HEK293T (cell line): ENCODE results near the gene SH2D4B.

Experiments used
- BHLHE40 ChIP-seq: fragments of 450-650 bp; IDR thresholded peaks from 2 replicates; pipeline ENCODE4 v1.6.1; 2016; ENCODE audit warnings: mild to moderate bottlenecking, moderate library complexity, borderline replicate concordance
- CTBP1 ChIP-seq: fragments of 450-650 bp; IDR thresholded peaks from 2 replicates; pipeline ENCODE4 v1.6.1; 2016; ENCODE audit warnings: borderline replicate concordance
- FOXA1 ChIP-seq: fragments of 450-650 bp; IDR thresholded peaks from 2 replicates; pipeline ENCODE4 v1.6.1; 2016; ENCODE audit warnings: mild to moderate bottlenecking
- HDGF ChIP-seq: fragments of 450-650 bp; IDR thresholded peaks from 2 replicates; pipeline ENCODE4 v1.6.1; 2017; ENCODE audit warnings: antibody characterized with exemption, borderline replicate concordance
- L3MBTL2 ChIP-seq: fragments of 450-650 bp; conservative IDR thresholded peaks from 2 replicates; pipeline ENCODE4 v1.6.1; 2016; ENCODE audit warnings: mild to moderate bottlenecking
- LEF1 ChIP-seq: fragments of 450-650 bp; IDR thresholded peaks from 2 replicates; pipeline ENCODE4 v1.6.1; 2017; ENCODE audit warnings: mild to moderate bottlenecking, borderline replicate concordance
- SUZ12 ChIP-seq: fragments of 450-650 bp; IDR thresholded peaks from 2 replicates; pipeline ENCODE4 v1.6.1; 2016; ENCODE audit warnings: mild to moderate bottlenecking
- TARDBP ChIP-seq: fragments of 450-650 bp; IDR thresholded peaks from 2 replicates; pipeline ENCODE4 v1.6.1; 2016
- ZNF384 ChIP-seq: fragments of 450-650 bp; IDR thresholded peaks from 2 replicates; pipeline ENCODE4 v1.6.1; 2016

DNA sequence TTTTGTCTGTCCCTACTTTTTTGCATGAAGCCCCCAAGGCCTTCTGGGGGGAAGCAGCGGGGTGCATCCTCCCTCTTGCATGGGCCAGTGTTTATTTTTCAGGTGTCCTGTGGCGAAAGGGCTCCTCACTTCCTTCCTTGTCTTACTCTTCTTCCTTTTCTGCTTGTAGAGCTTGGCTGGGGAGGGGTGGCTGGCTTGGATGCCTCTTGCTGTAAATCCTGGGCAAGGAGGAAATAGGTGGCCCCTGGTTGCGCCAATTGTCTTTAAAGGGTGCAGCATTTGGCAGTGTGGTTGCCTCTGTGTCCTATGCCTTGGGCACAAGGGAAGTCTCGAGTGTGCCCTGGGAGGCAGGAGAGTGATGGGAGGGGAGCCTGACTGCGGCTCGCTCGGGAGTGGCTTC lies 95.0 kb downstream of the SH2D4B start:
- TF ChIP-seq LEF1 (no peak), ZNF384 (no peak), TARDBP (no peak), SUZ12 (no peak), CTBP1 (no peak), FOXA1 (no peak), HDGF (no peak), BHLHE40 (no peak), L3MBTL2 (no peak)
